Ishikawa (cell line): Measurements from ENCODE around the gene P2RX1.

ENCODE experiments used
- EP300 ChIP-seq: IDR thresholded peaks from 2 replicates; pipeline ENCODE4 v1.6.1; 2012; ENCODE audit warnings: borderline replicate concordance
- USF1 ChIP-seq: IDR thresholded peaks from 2 replicates; pipeline ENCODE4 v1.6.1; 2012
- YY1 ChIP-seq: IDR thresholded peaks from 2 replicates; pipeline ENCODE4 v1.6.1; 2012; ENCODE audit warnings: low read depth

- no peak for TF ChIP-seq YY1
- no peak for TF ChIP-seq USF1
- no peak for TF ChIP-seq EP300
Observed at GRCh38 chr17:3857261-3858105, 58.8 kb downstream of the P2RX1 start.
